DND-41 (cell line): ENCODE data around the gene RPS19.

Source experiments
- CTCF ChIP-seq: IDR thresholded peaks from 2 replicates; pipeline ENCODE4 v1.5.1; 2012; ENCODE audit warnings: borderline replicate concordance, low read length, moderate library complexity, mild to moderate bottlenecking; ENCODE audit not compliant: poor library complexity, severe bottlenecking; ENCODE audit errors: extremely low read depth
- EZH2 ChIP-seq: IDR thresholded peaks from 3 replicates; pipeline ENCODE4 v1.6.1; 2012; ENCODE audit warnings: borderline replicate concordance, low read depth, mild to moderate bottlenecking, moderate library complexity, low read length, inconsistent platforms; ENCODE audit not compliant: severe bottlenecking

GRCh38 chr19:41890936-41891335, 30.9 kb downstream of the RPS19 start:
- TF ChIP-seq EZH2 (no peak), CTCF (no peak)
